ENCODE measurements around the gene EPX.

- TF ChIP-seq CTCF (conservative IDR thresholded peaks at IDR 0.05 in 1 of 2, IDR thresholded peaks at IDR 0.05 in 1 of 2; ENCODE audit: low read depth in 1 of 2, low read length in 2 of 2): no peak
- TF ChIP-seq EZH2 (IDR thresholded peaks at IDR 0.05; ENCODE audit: low read length, missing control alignments): no peak
Measured at GRCh38 chr17:58192612-58193011, at the start of gene EPX.
